Suprapubic skin (tissue), 3 donors: ENCODE measurements around the gene C2CD3.
"Not testable (repeated sequence)": the region's sequence is repeated elsewhere in the genome, so short reads cannot be mapped to it uniquely, and the experiment has no call there.

Source experiments
- EP300 ChIP-seq: sonication (generic); formaldehyde crosslinking; IDR thresholded peaks from one replicate; pipeline ENCODE4 v1.6.1; 2017; ENCODE audit warnings: antibody characterized with exemption
- TF ChIP-seq, protein P1 (sequence below), 2 donors: fragments of 200-600 bp in 1 of 2; fragments of 450-650 bp in 1 of 2; sonication (generic) in 1 of 2; IDR thresholded peaks; one replicate each; pipeline ENCODE4 v1.5.1; 2016 to 2019; ENCODE audit warnings: antibody characterized with exemption in 2 of 2, mild to moderate bottlenecking in 1 of 2, moderate library complexity in 1 of 2

- TF ChIP-seq, protein P1, sequence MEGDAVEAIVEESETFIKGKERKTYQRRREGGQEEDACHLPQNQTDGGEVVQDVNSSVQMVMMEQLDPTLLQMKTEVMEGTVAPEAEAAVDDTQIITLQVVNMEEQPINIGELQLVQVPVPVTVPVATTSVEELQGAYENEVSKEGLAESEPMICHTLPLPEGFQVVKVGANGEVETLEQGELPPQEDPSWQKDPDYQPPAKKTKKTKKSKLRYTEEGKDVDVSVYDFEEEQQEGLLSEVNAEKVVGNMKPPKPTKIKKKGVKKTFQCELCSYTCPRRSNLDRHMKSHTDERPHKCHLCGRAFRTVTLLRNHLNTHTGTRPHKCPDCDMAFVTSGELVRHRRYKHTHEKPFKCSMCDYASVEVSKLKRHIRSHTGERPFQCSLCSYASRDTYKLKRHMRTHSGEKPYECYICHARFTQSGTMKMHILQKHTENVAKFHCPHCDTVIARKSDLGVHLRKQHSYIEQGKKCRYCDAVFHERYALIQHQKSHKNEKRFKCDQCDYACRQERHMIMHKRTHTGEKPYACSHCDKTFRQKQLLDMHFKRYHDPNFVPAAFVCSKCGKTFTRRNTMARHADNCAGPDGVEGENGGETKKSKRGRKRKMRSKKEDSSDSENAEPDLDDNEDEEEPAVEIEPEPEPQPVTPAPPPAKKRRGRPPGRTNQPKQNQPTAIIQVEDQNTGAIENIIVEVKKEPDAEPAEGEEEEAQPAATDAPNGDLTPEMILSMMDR (IDR thresholded peaks at IDR 0.05) = not testable (repeated sequence)
- TF ChIP-seq EP300 = not testable (repeated sequence)
Measured at GRCh38 chr11:74139919-74140431, 30.8 kb downstream of the C2CD3 start.
